Ishikawa (cell line): ENCODE data around the gene GNG11.

Experiments
- CEBPB ChIP-seq: IDR thresholded peaks from 2 replicates; pipeline ENCODE4 v1.6.1; 2012
- CREB1 ChIP-seq: IDR thresholded peaks from 2 replicates; pipeline ENCODE4 v1.6.1; 2012; ENCODE audit warnings: low read depth
- EP300 ChIP-seq: IDR thresholded peaks from 2 replicates; pipeline ENCODE4 v1.6.1; 2012; ENCODE audit warnings: borderline replicate concordance
- FOXM1 ChIP-seq: IDR thresholded peaks from 2 replicates; pipeline ENCODE4 v1.6.1; 2012; ENCODE audit warnings: low read depth, borderline replicate concordance
- MAX ChIP-seq: IDR thresholded peaks from 2 replicates; pipeline ENCODE4 v1.6.1; 2012
- RAD21 ChIP-seq: IDR thresholded peaks from 2 replicates; pipeline ENCODE4 v1.6.1; 2012; ENCODE audit warnings: low read depth
- REST ChIP-seq: IDR thresholded peaks from 2 replicates; pipeline ENCODE4 v1.6.1; 2012; ENCODE audit warnings: low read depth, mild to moderate bottlenecking
- TAF1 ChIP-seq: IDR thresholded peaks from 2 replicates; pipeline ENCODE4 v1.6.1; 2012; ENCODE audit warnings: low read depth, mild to moderate bottlenecking
- TCF12 ChIP-seq: IDR thresholded peaks from 2 replicates; pipeline ENCODE4 v1.6.1; 2012; ENCODE audit warnings: low read depth
- USF1 ChIP-seq: IDR thresholded peaks from 2 replicates; pipeline ENCODE4 v1.6.1; 2012
- YY1 ChIP-seq: IDR thresholded peaks from 2 replicates; pipeline ENCODE4 v1.6.1; 2012; ENCODE audit warnings: low read depth
- ZBTB7A ChIP-seq: IDR thresholded peaks from 2 replicates; pipeline ENCODE4 v1.6.1; 2012; ENCODE audit warnings: low read depth

GNG11 gene

GRCh38 chr7:93977211-93977950 is 55.8 kb downstream of the GNG11 start:
- TF ChIP-seq TAF1 (no peak), ZBTB7A (no peak), YY1 (no peak), MAX (no peak), FOXM1 (no peak), CREB1 (no peak), REST (no peak), USF1 (no peak), RAD21 (no peak), TCF12 (no peak), CEBPB (no peak), EP300 (no peak)
